Endothelial cell of umbilical vein (primary cell): Measurements from ENCODE around the gene ETFDH. TPM values are rescaled to one million over a fixed set of nuclear protein-coding genes. Genes with fewer than 3 reads are reported as not detected.

ENCODE experiments used
- BruUV-seq: library from RNA; stranded (reverse); fragments of 400-500 nt; replicated peaks from 2 replicates; lab custom pipeline; 2021; lab: Mats Ljungman, UMichigan
- CTCF ChIA-PET: fragments of 300-600, 350-600 bp; sonication (Branson Sonifier 250); formaldehyde crosslinking; loops from one replicate; lab custom pipeline; 2021; ENCODE audit warnings: antibody characterized with exemption, inconsistent platforms; lab: Charles Lee
- POLR2A ChIA-PET: fragments of 300-600, 350-600 bp; sonication (Branson Sonifier 250); formaldehyde crosslinking; loops from one replicate; lab custom pipeline; 2021; ENCODE audit warnings: antibody characterized with exemption, inconsistent platforms; lab: Charles Lee
- DNase-seq: peaks from one replicate; pipeline ENCODE4 v3.0.0-alpha.2; 2011; ENCODE audit warnings: low read depth, low spot score
- FAIRE-seq: peaks from 2 replicates; lab custom pipeline; 2011; peaks lifted over from hg19 to GRCh38; lab: Jason Lieb, UNC
- H2AFZ ChIP-seq: 2 replicates; pipeline ENCODE4 v1.6.0; 2012; ENCODE audit warnings: low read depth, low read length, control low read depth, inconsistent platforms
- H3K27ac ChIP-seq: 2 replicates; pipeline ENCODE4 v1.5.1; 2011; ENCODE audit warnings: low read depth, mild to moderate bottlenecking, control low read depth, low read length, moderate library complexity; ENCODE audit not compliant: insufficient read depth
- H3K27me3 ChIP-seq, 2 experiments: 2 replicates each; pipeline versions ENCODE4 v1.6.0 to v1.6.1; 2011; ENCODE audit warnings: low read length in 2 of 2, mixed read lengths in 1 of 2; ENCODE audit not compliant: control insufficient read depth in 2 of 2, insufficient read depth in 2 of 2
- H3K36me3 ChIP-seq, 2 experiments: 2 replicates in 1 of 2; 3 replicates in 1 of 2; pipeline ENCODE4 v1.5.1; 2011; ENCODE audit warnings: low read length in 2 of 2, mild to moderate bottlenecking in 1 of 2, moderate library complexity in 1 of 2; ENCODE audit not compliant: control insufficient read depth in 2 of 2, insufficient read depth in 2 of 2; ENCODE audit errors: extremely low read depth in 1 of 2
- H3K4me1 ChIP-seq: 3 replicates; pipeline ENCODE4 v1.5.1; 2011; ENCODE audit warnings: mild to moderate bottlenecking, low read length; ENCODE audit not compliant: control insufficient read depth, insufficient read depth; ENCODE audit errors: extremely low read depth
- H3K4me2 ChIP-seq: 2 replicates; pipeline ENCODE4 v1.6.1; 2011; ENCODE audit warnings: low read length, control low read depth, mixed read lengths; ENCODE audit not compliant: insufficient read depth
- H3K4me3 ChIP-seq, 3 experiments: fragments of 200-600 bp in 1 of 3; sonication (generic), shearing (Covaris generic) in 1 of 3; replicated peaks in 1 of 3; 2 replicates each; pipeline ENCODE4 v1.5.1; 2011 to 2016; ENCODE audit warnings: control low read depth in 3 of 3, low read length in 3 of 3, mild to moderate bottlenecking in 2 of 3, inconsistent platforms in 1 of 3, low read depth in 1 of 3, moderate library complexity in 1 of 3; ENCODE audit not compliant: insufficient read depth in 1 of 3
- H3K79me2 ChIP-seq: 2 replicates; pipeline ENCODE4 v1.6.0; 2012; ENCODE audit warnings: low read length, inconsistent platforms; ENCODE audit not compliant: control insufficient read depth, insufficient read depth
- H3K9ac ChIP-seq: replicated peaks from 2 replicates; pipeline ENCODE3; 2011; ENCODE audit warnings: low read length, control low read depth; ENCODE audit not compliant: insufficient read depth; ENCODE audit errors: extremely low read depth
- H3K9me1 ChIP-seq: replicated peaks from 3 replicates; pipeline ENCODE4 v1.6.0; 2011; ENCODE audit warnings: mild to moderate bottlenecking, low read length; ENCODE audit not compliant: control insufficient read depth, insufficient read depth; ENCODE audit errors: extremely low read depth
- H3K9me3 ChIP-seq: replicated peaks from 2 replicates; pipeline ENCODE4 v1.5.1; 2012; ENCODE audit warnings: low read length, inconsistent platforms; ENCODE audit not compliant: control insufficient read depth, insufficient read depth
- H4K20me1 ChIP-seq: replicated peaks from 2 replicates; pipeline ENCODE3; 2011; ENCODE audit warnings: mild to moderate bottlenecking, low read length; ENCODE audit not compliant: control insufficient read depth, insufficient read depth; ENCODE audit errors: extremely low read depth
- CTCF ChIP-seq, 2 donors: IDR thresholded peaks; 1 replicate in 1 of 2; 2 replicates in 1 of 2; pipeline ENCODE4 v1.5.1; 2011; ENCODE audit warnings: low read length in 2 of 2, mild to moderate bottlenecking in 2 of 2, moderate library complexity in 2 of 2, control low read depth in 1 of 2, inconsistent platforms in 1 of 2, low read depth in 1 of 2; ENCODE audit not compliant: insufficient read depth in 1 of 2; ENCODE audit errors: extremely low read depth in 1 of 2
- GATA2 ChIP-seq: IDR thresholded peaks from 2 replicates; pipeline ENCODE4 v1.7.0; 2011; ENCODE audit warnings: low read depth, mild to moderate bottlenecking, moderate library complexity, mixed read lengths, low read length; ENCODE audit not compliant: insufficient read length, insufficient read depth
- JUN ChIP-seq: IDR thresholded peaks from 2 replicates; pipeline ENCODE4 v1.6.1; 2011; ENCODE audit warnings: borderline replicate concordance, low read depth; ENCODE audit not compliant: insufficient read length, insufficient read depth
- MAX ChIP-seq: IDR thresholded peaks from 2 replicates; pipeline ENCODE4 v1.6.1; 2011; ENCODE audit not compliant: insufficient read depth, insufficient read length
- MYC ChIP-seq: IDR thresholded peaks from one replicate; pipeline ENCODE4 v1.6.1; 2011; ENCODE audit warnings: mild to moderate bottlenecking, low read depth, low read length
- POLR2A ChIP-seq: IDR thresholded peaks from 2 replicates; pipeline ENCODE4 v1.6.1; 2012; ENCODE audit warnings: low read depth, mild to moderate bottlenecking, control low read depth, low read length
- dilution Hi-C: fragments of 300-500 bp; cut with MboI; formaldehyde crosslinking; loops from one replicate; pipeline ENCODE4 v1.15.0; 2019; ENCODE audit warnings: low sequenced_read_pairs; ENCODE audit not compliant: extremely low pct_ligation_motif_present
- intact Hi-C: fragments of 100-400 bp; cut with micrococcal nuclease; formaldehyde crosslinking; loops from one replicate; pipeline ENCODE4 v1.10.0; 2022
- polyA plus RNA-seq, 4 experiments: library from polyadenylated mRNA; depleted of rRNA in 3 of 4; stranded (reverse) in 3 of 4; unstranded in 1 of 4; fragments of >200 nt; gene quantifications; 2 replicates each; pipeline versions ENCODE4 v1.2.1 to v1.2.3, GENCODE V29; 2011 to 2012; ENCODE audit warnings: missing spikeins in 1 of 4
- total RNA-seq: library from RNA; stranded (reverse); gene quantifications from 2 replicates; pipeline ENCODE4 v1.2.3, GENCODE V29; 2021

The ETFDH gene
- total and polyA plus RNA-seq, 2 donors (not counting 3 experiments of a cell fraction or from before 2014, with no cell fraction given): 17.3 to 22.3 TPM

- Histone ChIP-seq H3K79me2 (no peaks in the 10 kb centered on the region), H4K20me1 (no peaks in the 10 kb centered on the region), H3K9me3 (no peaks in the 10 kb centered on the region), H3K4me2 (no peak overlapping the region), H3K9ac (no peak overlapping the region), H3K9me1 (no peaks in the 10 kb centered on the region), H3K4me3 (no peak overlapping the region), H2AFZ (no peak overlapping the region), H3K36me3 (no peaks in the 10 kb centered on the region), H3K4me1 (no peaks in the 10 kb centered on the region), H3K27me3 (no peaks in the 10 kb centered on the region), H3K27ac (no peak overlapping the region)
- FAIRE-seq (no peak), DNase-seq (no peak)
- TF ChIP-seq CTCF (IDR thresholded peaks at IDR 0.05; ENCODE audit: extremely low read depth in 1 of 2, insufficient read depth in 1 of 2, low read depth in 1 of 2, low read length in 2 of 2): no peak
- TF ChIP-seq JUN: no peak
- no peak for TF ChIP-seq MAX
- TF ChIP-seq POLR2A: no peak
- TF ChIP-seq MYC: no peak
- no peak for TF ChIP-seq GATA2
- dilution Hi-C loops (no loop called here), intact Hi-C loops (no loop called here)
- CTCF ChIA-PET: no interaction called here
- BruUV-seq: no TSS peak
- POLR2A ChIA-PET: no interaction called here
Measured at GRCh38 chr4:158750379-158750778, 78.3 kb downstream of the ETFDH start.
